Measurements from ENCODE around the gene PCDHA1.

The PCDHA1 gene

GRCh38 chr5:140808889-140809291 is 22.9 kb downstream of the PCDHA1 start (continued):
- TF ChIP-seq ZNF645 (tag by site-specific recombination; IDR thresholded peaks at IDR 0.05): no peak

GRCh38 chr5:140821375-140822280 is 35.7 kb downstream of the PCDHA1 start, which contains the start of gene PCDHA5:
TSS of gene PCDHA5 (plus strand) at chr5:140821613.
- H3K36me3 ChIP-seq (ENCODE audit: control insufficient read depth in 2 of 2, insufficient read depth in 1 of 2, low read length in 2 of 2): no peaks in the 10 kb centered on the region
- no peak within 1 kb of the TSS for H3K4me3 ChIP-seq (ENCODE audit: low read depth, low read length)
- CTCF ChIA-PET: interaction anchor here (0.6 to 2.3 kb wide), 18 partner anchors 12 to 1461 kb away, joined by 3 to 16 read pairs (median 4); partner anchors contain the start of gene PCDHA8
- POLR2A ChIA-PET: no interaction called here
- TF ChIP-seq ZNF239 (tag by site-specific recombination; IDR thresholded peaks at IDR 0.05): no peak
- no peak for TF ChIP-seq ZNF26 (tag by site-specific recombination; IDR thresholded peaks at IDR 0.05)
- TF ChIP-seq ZNF2 (tag by site-specific recombination; IDR thresholded peaks at IDR 0.05): 0 out of 2 replicates have a peak, but pooled peaks have one; percentile 34
- no peak for TF ChIP-seq GLIS2 (tag by site-specific recombination; IDR thresholded peaks at IDR 0.05)
- TF ChIP-seq BCL11B (tag by site-specific recombination; IDR thresholded peaks at IDR 0.05; ENCODE audit: low read depth): no peak
- no peak within 1 kb of the TSS for H3K27ac ChIP-seq (ENCODE audit: extremely low read depth, low read depth, low read length)
- no peaks in the 10 kb centered on the region for H3K4me1 ChIP-seq (ENCODE audit: control insufficient read depth, insufficient read depth, low read length)
- no peaks in the 10 kb centered on the region for H3K9me3 ChIP-seq (ENCODE audit: control insufficient read depth, insufficient read depth, low read depth, low read length)

- no peaks in the 10 kb centered on the region for H3K9me3 ChIP-seq (ENCODE audit: control insufficient read depth, insufficient read depth, low read depth, low read length)
- ChIA-PET POLR2A (no interaction called here), CTCF (interaction anchor here (0.6 to 2.3 kb wide), 12 partner anchors 12 to 1461 kb away, joined by 3 to 16 read pairs (median 4); partner anchors contain the start of gene PCDHA8)
- no peaks in the 10 kb centered on the region for H3K36me3 ChIP-seq (ENCODE audit: control insufficient read depth in 2 of 2, insufficient read depth in 1 of 2, low read length in 2 of 2)
- no peak overlapping the region for H3K4me3 ChIP-seq (ENCODE audit: low read depth, low read length)
- no peak overlapping the region for H3K27ac ChIP-seq (ENCODE audit: extremely low read depth, low read depth, low read length)
- no peaks in the 10 kb centered on the region for H3K4me1 ChIP-seq (ENCODE audit: control insufficient read depth, insufficient read depth, low read length)
- TF ChIP-seq ZNF394 (tag by site-specific recombination; IDR thresholded peaks at IDR 0.05; ENCODE audit: borderline replicate concordance): no peak
- TF ChIP-seq ZNF184 (tag by site-specific recombination; IDR thresholded peaks at IDR 0.05): no peak
- no peak for TF ChIP-seq FEZF1 (tag by site-specific recombination; IDR thresholded peaks at IDR 0.05)
- TF ChIP-seq BCL11B (tag by site-specific recombination; IDR thresholded peaks at IDR 0.05; ENCODE audit: low read depth): no peak
- TF ChIP-seq HOXD13 (CRISPR knock-in tag; IDR thresholded peaks at IDR 0.05; ENCODE audit: borderline replicate concordance): no peak
- TF ChIP-seq ZBTB11 (tag by site-specific recombination; conservative IDR thresholded peaks at IDR 0.05; ENCODE audit: low read depth): no peak
- no peak for TF ChIP-seq TSHZ1 (tag by site-specific recombination; IDR thresholded peaks at IDR 0.05; ENCODE audit: borderline replicate concordance)
- no peak for TF ChIP-seq ZNF610 (tag by site-specific recombination; IDR thresholded peaks at IDR 0.05; ENCODE audit: borderline replicate concordance)
- TF ChIP-seq ZNF416 (tag by site-specific recombination; IDR thresholded peaks at IDR 0.05): no peak
- TF ChIP-seq PRDM1 (tag by site-specific recombination; IDR thresholded peaks at IDR 0.05): no peak
- TF ChIP-seq ZSCAN23 (tag by site-specific recombination; IDR thresholded peaks at IDR 0.05): no peak
- no peak for TF ChIP-seq ZNF692 (tag by site-specific recombination; IDR thresholded peaks at IDR 0.05)
- TF ChIP-seq ZNF561 (tag by site-specific recombination; IDR thresholded peaks at IDR 0.05; ENCODE audit: borderline replicate concordance): no peak
- TF ChIP-seq ZNF623 (tag by site-specific recombination; IDR thresholded peaks at IDR 0.05): no peak
- TF ChIP-seq ZNF530 (tag by site-specific recombination; IDR thresholded peaks at IDR 0.05; ENCODE audit: low read depth): no peak
Observed at GRCh38 chr5:140822281-140822629, 36.3 kb downstream of the PCDHA1 start.
